ENCODE data around the gene UBAP2L.
"Not testable (repeated sequence)": the region's sequence is repeated elsewhere in the genome, so short reads cannot be mapped to it uniquely, and the experiment has no call there.

The UBAP2L gene

GRCh38 chr1:154240294-154240833 lies 19.6 kb downstream of the UBAP2L start:
- no peak for DNase-seq (ENCODE audit: low read depth in 1 of 2, low spot score in 1 of 2)

- no peak for DNase-seq (ENCODE audit: low read depth in 1 of 2, low spot score in 1 of 2)
Measured at GRCh38 chr1:154241703-154242351, 21.1 kb downstream of the UBAP2L start.

DNA sequence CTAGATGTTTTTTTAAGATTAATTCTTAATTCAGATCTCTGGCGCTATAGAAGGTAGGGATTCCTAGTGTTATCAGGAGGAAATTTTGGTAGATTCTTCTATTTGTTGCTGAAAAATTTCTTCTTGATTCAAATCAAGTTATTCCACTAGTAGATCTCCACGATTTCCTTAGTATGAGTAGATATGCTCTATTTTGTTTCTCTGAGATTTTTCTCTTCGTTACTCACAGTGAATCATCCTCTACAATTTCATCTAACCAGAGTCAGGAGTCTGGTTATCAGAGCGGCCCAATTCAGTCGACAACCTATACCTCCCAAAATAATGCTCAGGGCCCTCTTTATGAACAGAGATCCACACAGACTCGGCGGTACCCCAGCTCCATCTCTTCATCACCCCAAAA lies 32.9 kb downstream of the UBAP2L start:
- no peak for DNase-seq (ENCODE audit: low read depth in 1 of 2, low spot score in 1 of 2)

DNA sequence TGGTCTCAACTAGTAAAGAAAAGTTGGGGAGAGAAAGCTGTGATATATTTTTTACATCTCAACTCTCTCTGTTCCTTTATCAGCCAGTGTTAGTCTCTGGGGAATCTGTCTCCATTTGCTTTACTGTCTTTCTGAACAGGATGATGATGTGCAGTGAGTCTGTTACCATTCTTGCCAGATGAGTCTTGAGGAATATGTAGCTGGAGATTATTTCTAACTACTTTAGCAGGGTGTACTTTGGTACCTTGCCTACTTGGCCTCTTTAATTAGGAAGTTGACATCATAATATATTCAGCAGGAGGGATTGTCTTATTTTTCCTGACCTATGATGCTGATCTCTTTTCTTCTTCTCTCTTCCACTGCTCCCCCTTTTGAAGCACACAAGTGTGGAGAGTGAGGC lies 35.9 kb downstream of the UBAP2L start:
- DNase-seq (ENCODE audit: low read depth in 1 of 2, low spot score in 1 of 2) = no peak

- DNase-seq (ENCODE audit: low read depth in 1 of 2, low spot score in 1 of 2) = no peak
Measured at GRCh38 chr1:154258784-154259183, 38.0 kb downstream of the UBAP2L start.

- DNase-seq (ENCODE audit: low read depth in 1 of 2, low spot score in 1 of 2) = no peak
Measured at GRCh38 chr1:154260127-154260526, 39.4 kb downstream of the UBAP2L start.

- no peak for DNase-seq (ENCODE audit: low read depth in 1 of 2, low spot score in 1 of 2)
Measured at GRCh38 chr1:154263465-154264332, 42.9 kb downstream of the UBAP2L start.

DNA sequence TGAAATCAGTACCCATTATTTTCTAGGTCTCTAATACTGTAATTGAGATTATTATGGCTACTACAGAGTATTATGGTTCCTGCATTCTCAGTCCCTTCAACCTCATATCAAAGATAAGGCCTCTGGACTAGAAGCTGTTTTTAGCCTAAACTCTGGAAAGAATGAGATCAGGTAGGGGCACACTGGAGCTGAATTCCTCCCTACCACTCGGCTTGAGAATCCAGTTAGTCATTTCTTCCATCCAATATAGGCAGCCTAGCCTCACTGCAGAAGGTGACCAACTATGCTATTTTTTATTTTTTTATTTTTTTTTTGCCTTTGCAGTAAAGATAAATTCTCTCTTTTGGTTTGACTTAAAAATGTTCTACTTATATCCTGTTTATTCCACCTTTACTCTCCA lies 43.7 kb downstream of the UBAP2L start:
- DNase-seq (ENCODE audit: low read depth in 1 of 2, low spot score in 1 of 2) = no peak

DNA sequence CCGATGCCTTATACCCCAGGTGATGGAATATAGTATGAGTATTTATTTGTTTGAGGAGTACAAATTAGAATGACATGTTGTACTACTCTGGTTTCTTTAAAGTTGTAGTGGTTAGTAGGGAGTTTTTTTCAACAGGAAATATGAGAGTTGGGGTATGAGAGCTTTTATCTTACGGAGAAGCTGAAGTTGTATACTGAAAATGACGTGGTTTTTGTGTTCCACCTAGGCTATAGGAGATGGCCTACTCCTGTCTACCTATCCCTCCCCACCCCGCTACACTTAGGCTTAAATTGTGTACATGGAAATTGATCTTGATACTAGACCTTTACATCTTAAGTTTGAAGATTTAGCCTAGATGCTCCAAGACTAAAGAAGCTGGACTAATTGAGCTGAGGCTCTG lies 44.8 kb downstream of the UBAP2L start:
- no peak for DNase-seq (ENCODE audit: low read depth in 1 of 2, low spot score in 1 of 2)

DNA sequence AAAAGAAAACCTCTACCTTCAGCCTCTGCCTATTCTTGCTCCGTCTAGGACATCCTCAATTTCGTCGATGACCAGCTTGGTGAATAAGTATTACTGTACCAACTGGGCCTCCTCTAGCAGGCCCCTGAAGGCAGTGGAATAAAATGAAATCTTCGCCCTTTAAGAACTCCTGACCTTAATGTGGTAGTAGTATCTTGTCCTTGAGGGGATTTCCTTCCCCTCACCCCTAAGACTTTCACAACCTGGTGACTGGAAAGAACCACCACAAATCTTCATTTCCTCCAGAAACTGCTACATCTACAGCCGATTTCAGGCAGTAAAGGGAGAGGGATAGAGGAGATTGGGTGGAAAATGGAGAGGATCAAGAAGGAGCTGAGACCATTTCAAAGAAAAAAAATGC lies 50.1 kb downstream of the UBAP2L start:
- DNase-seq (ENCODE audit: low read depth in 1 of 2, low spot score in 1 of 2) = no peak

DNA sequence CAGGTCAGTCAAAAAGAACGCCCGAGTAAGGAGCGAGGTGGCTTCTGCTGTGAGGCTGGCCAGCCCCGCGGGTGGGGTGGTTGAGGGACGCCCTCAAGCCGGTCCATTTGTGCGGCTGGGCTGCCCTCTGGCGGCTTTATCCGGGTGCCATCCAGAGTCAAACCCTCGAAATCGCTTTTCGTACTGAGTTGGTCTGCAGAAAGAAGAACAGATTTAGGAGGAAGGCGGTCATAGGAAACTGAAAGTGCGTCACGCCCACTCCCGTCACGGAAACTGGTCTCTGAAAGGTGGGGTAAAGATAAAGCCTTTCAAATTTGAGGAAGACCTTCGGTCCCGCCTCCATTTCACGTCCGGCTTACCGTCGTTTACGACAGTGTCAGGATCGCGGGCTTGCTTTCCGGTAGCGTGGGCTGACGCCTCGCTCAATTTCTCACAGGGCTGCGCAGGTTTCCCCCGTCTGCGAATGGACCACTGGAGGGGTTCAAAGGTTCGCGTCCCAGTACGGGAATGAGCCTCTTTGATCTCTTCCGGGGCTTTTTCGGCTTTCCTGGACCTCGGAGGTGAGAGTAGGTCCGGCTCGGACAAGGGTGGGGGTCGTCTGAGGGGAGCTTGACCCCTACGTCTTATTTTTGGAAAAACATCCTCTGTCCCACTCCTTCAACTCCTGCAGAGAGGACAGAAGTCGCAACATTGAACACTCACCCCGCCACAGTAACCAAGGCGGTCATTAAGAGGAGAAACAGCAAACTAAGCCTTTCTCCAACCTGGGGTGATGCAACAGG lies 51.7 kb downstream of the UBAP2L start, which contains the start of gene HAX1:
HAX1 (plus strand) TSS at position 413 of the 782 bp plus-strand sequence; CDS start at position 508, 95 bp downstream.
- DNase-seq (ENCODE audit: low read depth in 1 of 2, low spot score in 1 of 2) = peak; percentile 95 to 98

GRCh38 chr1:154272999-154273563 lies 52.3 kb downstream of the UBAP2L start:
- no peak for DNase-seq (ENCODE audit: low read depth in 1 of 2, low spot score in 1 of 2)

DNA sequence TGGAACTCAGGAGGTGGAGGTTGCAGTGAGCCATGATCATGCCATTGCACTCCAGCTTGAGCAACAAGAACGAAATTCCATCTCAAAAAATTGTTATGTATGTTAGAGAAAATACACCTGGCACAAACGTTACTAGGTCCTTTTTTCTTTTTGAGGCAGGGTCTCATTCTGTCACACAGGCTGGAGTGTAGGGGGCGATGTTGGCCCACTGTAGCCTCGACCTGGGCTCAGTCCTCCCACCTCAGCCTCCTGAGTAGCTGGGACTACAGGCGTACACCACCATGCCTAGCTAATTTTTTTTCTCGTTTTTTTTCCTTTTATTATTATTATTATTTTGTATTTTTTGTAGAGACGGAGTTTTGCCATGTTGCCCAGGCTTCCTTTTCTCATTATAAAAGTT lies 56.0 kb downstream of the UBAP2L start:
- no peak for DNase-seq (ENCODE audit: low read depth in 1 of 2, low spot score in 1 of 2)

- not testable (repeated sequence) for DNase-seq (ENCODE audit: low read depth in 1 of 2, low spot score in 1 of 2)
Measured at GRCh38 chr1:154287591-154287990, 66.8 kb downstream of the UBAP2L start.

DNA sequence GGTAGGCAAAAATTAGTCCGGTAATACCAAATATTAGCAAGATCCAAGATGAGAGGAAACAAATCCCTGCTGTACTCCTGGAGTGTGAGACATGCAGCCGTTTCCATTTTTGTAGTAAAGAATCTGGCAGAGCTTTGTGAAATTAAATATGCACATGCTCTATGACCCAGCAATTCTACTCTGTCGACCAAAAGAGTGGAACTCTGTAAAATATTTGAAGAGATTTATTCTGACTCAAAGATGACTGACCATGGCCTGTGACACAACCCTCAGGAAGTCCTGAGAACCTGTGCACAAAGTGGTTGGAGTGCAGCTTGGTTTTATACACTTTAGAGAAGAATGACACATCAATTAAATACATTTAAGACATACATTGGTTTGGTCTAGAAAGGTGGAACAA lies 67.9 kb downstream of the UBAP2L start:
- no peak for DNase-seq (ENCODE audit: low read depth in 1 of 2, low spot score in 1 of 2)

DNA sequence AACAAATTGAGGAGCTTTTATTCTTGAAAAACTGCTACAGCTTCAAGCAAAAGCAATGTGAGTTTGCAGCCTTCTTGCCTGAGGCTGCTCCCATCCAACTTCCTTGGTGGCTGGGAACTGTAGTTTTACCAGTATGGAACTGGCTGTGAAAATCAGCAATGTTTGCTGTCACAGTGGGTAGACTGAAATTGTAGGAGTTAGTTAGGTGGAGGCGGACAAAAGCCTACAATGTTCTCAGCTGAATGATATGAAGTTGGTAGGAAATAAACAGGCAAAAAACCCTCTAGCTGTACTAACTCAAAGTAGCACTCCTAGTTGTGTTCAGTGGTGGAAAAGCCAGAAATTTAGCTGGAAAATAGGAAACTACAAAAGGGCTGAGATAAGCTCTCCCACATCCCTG lies 70.2 kb downstream of the UBAP2L start:
- no peak for DNase-seq (ENCODE audit: low read depth in 1 of 2, low spot score in 1 of 2)

DNA sequence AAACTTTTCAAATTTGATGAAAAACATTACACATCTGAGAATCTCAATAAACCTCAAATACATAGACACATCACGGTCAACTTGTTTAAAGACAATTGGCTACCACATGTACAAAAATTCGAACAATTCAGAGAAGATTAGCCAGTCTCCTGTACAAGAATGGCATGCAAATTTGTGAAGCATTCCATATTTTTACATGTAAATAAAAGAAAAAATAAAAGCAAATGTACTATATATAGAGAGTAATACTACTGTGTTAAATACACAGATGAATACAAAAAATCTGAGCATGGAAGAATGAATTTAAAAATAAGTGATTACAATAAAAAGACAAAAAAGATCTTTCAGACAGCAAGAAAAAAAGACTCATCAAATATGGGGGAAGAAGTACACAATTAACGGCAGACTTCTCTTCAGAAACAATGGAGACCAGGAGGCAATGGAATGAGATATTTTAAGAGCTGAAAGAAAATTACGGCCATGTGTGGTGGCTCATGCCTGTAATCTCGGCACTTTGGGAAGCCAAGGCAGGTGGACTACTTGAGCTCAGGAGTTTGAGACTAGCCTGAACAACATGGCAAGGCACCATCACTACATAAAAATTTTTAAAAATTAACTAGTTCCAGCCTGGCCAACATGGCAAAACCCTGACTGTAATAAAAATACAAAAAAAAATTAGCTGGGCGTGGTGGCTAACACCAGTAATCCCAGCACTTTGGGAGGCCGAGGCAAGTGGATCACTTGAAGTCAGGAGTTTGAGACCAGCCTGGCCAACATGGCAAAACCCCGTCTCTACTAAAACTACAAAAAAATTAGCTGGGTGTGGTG lies 74.9 kb downstream of the UBAP2L start:
- DNase-seq (ENCODE audit: low read depth in 1 of 2, low spot score in 1 of 2) = no peak

- no peak for DNase-seq (ENCODE audit: low read depth in 1 of 2, low spot score in 1 of 2)
Measured at GRCh38 chr1:154301582-154301981, 80.8 kb downstream of the UBAP2L start.

GRCh38 chr1:154304664-154305337 lies 84.0 kb downstream of the UBAP2L start:
- peak in 1 of 2 donors; percentile 39 for DNase-seq (ENCODE audit: low read depth in 1 of 2, low spot score in 1 of 2)

DNA sequence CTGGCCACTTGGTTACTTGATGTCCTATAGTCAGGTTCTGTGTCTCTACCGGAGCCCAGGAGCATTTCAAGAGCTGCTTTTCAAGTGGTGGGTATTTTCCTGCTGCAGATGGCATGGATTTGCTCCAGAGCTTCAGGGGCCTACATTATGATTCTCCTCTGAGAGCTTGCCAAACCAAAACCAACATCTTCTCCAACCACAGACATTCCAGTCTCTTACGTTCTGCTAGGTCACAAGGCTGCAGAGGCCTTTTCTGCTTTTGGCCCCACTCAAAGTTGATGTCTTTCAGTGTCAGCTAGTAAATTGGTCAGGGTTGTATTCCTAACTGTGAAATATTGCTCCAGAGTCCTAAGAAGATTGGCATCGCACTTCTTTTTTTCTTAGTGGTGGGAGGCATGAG lies 85.4 kb downstream of the UBAP2L start:
- DNase-seq (ENCODE audit: low read depth in 1 of 2, low spot score in 1 of 2) = no peak
